Measurements from ENCODE around the gene FANCF.

The FANCF gene

DNA sequence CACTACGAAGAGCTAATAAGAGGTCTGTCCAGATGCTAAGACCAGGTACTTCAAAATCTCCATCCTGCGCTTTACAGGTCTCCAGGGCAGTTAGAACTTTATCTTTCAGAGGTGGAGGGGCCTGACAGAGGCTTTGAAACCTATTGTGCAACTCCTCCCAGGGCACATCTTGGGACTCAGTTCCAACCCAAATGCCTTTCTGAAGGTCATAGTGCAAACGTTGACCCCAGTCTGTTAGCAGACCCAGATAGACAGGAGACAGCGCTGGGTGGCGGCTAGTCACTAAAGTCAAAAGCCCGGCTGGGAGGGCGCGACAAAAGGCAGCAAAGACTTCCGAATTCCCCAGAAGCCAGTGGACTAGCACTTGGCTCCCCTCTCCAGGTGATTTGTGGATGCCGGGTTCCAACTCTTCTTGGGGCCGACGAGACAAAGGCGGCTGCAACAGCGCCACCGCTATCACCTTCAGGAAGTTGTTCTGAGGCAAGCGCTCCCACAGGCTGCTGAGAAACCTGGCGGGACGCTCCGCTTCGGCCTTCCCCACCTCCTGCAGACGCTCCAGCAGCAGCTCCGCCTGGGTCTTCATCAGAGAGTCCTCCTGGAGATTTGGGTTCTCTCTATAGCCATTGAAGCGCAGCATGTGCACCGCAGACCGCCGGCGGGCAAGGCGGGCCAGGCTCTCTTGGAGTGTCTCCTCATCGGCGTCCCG is 728 bp downstream of the FANCF start:
- peak; percentile 64 for DNase-seq

DNA sequence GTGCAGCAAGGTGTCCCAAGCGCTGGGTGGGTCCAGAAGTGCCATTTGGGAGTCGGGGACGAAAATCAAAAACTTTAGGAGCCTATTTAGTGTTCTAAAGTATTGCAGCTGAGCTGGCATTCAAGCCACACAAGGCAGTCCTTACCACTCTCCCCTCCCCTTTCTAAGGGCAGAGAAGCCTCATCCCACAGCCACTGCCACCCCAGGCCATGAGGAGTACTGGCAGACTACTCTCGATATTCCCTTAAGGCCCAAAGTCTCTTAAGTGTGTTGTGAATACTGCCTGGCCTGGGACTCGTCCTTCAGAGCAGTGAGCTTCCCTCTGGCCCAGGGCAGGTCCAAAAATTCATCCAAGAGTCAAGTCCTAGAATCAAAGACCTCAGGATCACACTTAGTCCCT is 7.8 kb downstream of the FANCF start:
- no peak for DNase-seq

DNA sequence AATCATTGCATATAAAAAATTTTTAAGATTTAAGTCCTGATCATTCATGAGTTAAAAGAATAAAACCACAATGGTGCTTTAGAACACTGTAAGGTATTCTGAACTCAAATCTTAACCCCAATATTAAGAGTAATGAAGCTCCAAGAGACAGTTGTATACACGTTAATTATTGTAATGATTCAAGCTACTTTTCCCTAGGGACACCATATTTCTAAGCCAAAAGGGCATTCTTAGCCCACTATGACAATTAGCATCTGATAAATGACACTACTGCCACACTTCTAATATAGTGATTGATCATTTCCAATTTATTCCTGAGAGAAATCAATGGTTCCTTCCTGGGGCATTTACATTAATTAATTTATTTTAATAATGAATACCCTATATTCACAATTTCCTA is 21.7 kb downstream of the FANCF start:
- DNase-seq = no peak

DNA sequence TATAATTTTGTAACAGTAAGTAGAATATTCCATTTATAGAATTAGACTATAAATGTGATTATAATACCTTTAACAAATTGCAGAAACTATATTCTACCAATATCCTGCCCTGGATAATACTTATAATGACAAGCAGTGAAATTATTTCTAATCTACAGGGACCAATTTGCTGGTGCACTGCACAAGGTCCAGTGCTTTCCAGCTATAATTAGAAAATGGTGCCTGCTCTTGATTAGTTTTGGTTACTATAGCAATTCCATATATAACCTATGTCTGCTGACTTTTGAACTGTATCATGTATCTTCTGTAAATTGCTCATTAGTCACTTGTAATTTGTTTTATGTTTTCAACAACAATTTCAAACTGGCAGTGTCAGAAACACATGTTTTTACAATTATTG is 23.1 kb downstream of the FANCF start:
- no peak for DNase-seq

DNA sequence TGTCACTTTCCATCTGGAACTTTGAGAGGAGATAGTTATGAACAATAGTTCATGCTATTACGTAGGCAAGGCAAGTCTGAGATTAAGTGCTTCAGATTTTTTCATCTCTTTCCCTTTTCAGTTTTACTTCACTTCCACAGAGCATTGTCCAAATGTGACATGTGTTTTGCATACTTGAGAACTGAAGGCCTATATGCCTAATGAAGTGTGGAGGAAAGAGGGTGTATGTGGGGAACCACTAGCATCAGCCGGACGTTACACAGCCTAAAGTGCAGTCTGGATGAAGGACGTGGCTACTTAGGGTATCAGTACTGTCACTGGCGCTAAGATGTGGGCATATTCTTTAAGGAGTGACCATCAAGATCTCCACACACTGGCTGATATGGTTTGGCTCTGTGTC is 26.2 kb downstream of the FANCF start:
- DNase-seq = no peak

DNA sequence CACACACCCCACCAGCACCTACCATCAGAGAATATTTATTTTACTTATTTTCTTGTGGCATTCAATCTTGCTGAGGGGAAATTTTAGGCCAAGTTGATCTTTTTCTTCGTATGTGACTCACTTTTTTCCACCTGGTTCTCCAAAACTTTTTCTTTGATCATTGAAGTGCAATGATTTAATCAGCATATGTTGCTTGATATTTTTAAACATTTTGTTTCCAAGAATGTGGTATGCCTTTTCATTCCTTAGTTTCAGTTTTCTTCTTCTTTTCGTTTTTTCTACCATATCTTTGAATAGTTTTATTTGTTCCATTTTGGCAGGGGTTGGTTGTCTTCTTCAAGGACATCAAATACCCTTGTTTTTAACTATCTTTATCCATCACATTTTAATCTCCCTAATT is 28.6 kb downstream of the FANCF start:
- no peak for DNase-seq

DNA sequence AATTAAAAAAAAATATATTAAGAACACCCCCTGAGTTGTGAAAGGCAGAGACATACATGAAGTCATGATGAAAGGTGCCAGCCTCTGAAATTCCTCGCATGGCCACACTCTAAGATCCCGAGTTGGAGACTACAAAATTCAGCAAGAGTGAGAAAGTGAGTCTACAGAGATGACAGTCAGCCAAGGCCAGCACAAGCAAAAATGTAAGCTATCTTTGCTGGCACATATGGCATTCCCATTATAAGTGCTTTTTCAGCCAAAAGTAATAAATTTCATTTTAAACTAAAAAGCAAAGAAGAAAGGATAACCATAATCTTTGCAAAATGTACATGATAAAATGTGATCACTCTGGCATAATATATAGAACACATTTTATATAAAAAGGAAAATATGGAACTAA is 40.6 kb downstream of the FANCF start:
- DNase-seq = no peak

DNA sequence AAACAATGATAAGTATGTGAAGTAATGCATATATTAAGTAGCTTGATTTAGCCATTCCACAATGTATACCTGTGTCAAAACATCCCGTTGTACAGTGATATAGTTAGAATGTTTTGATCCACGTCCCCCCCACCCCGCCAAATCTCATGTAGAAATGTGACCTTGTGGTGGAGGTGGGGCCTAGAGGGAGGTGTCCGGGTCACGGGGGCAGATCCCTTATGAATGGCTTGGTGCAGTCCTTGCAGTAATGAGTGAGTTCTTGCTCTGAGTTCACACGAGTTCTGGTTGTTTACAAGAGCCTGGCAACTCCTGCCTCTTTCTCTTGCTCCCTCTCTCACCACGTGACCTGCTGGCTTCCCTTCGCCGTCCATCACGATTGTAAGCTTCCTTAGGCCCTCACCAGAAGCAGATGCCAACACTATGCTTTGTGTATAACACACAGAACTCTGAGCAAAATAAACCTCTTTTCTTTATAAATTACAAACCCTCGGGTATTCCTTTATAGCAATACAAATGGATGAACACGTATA is 41.6 kb downstream of the FANCF start:
- no peak for DNase-seq

DNA sequence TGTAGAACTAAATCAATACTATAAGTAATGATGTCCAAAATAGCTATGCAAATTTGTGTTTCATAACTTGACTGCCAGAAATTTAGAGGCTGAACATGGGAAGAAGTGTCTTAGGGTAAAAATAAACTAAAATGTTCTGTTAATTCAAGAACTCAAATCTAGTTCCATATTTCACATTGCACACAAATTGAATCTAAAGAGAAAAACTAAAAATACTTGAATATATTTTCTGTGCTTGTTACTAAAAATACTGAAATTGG is 43.5 kb downstream of the FANCF start:
- DNase-seq = no peak

DNA sequence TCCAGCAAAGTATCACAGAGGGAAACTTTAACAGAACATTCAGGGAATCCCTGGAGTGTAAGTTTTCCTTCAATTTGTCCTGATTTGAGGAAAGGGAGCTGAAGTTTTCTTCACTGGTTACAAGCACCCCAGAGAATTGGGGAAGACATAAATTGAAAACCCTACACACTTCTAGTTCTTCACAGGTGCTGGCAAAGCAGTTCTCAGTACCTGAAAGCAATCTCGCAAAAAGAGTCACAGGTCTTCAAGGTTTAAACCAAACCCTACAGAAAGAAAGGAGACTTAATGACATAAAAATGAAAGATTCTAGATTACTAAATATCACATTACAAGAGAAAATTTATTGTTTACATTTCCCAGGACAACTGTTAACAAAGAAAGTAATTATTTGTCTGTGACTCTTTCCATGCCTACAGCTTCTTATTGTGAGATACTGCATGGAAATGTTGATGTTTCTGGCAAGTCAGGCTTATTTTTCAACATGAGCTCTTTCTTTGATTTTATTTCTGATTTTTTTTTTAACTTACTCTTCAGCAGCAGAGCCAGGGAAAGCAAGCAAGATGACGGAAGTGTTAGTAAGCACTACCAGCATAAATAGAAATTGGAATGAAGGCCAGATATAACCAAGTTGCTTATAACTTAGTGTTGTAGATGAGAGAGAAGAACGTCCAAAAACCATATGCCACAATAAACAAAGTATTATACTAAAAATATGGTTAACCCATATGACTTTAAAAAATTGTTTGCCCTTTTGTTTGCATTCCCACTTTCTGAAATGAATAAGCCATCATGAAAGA is 44.1 kb downstream of the FANCF start:
- DNase-seq = no peak

DNA sequence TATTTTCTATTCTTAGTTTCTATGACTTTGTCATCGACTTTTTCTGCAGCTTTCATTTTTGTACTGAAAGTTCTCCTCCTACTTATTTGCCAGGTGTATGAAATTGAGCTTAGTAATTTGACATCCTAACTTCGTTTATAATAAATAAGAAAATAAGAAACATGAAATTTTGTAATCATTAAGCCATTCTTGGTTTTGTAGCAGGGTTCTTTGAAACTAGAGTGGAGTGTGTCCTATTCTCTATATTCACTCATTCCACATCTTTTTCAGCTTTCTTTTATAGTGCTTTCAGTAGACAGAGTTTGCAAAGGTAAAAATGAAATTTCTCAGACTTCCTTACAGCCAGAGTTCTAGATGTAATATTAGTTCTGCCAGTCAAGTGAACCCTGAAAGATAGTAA is 47.8 kb downstream of the FANCF start:
- DNase-seq = no peak
